ENCODE data around the gene OR52L1. TPM values are rescaled to one million over a fixed set of nuclear protein-coding genes. Genes with fewer than 3 reads are reported as not detected.

Gene OR52L1
- total RNA-seq (1.8 TPM in 1 of 2 replicates, not detected in the other), polyA plus RNA-seq (not detected in 2 replicates)

- H3K4me1 ChIP-seq (ENCODE audit: low read depth) = no peaks in the 10 kb centered on the region
- DNase-seq (ENCODE audit: low read depth in 1 of 2, low spot score in 1 of 2) = no peak
- no peaks in the 10 kb centered on the region for H3K27me3 ChIP-seq
- no peak within 1 kb of the TSS for H3K4me3 ChIP-seq
- TF ChIP-seq CTCF (IDR thresholded peaks at IDR 0.05; ENCODE audit: low read depth, low read length) = no peak
- H3K9me3 ChIP-seq (ENCODE audit: low read depth) = no peaks in the 10 kb centered on the region
- no peak within 1 kb of the TSS for H3K27ac ChIP-seq
- no peaks in the 10 kb centered on the region for H3K36me3 ChIP-seq
These were observed at the start of gene OR52L1 for GRCh38 chr11:5986885-5987284. Gene OR52L1, minus strand, starts transcription at chr11:5986985. Its CDS starts 55 bp downstream, at chr11:5986930.

GRCh38 chr11:6030708-6031405, 44.1 kb upstream of the OR52L1 start, which contains the start of gene OR56A1:
Gene OR56A1, minus strand, starts transcription at chr11:6030758. Its CDS starts 3,066 bp downstream, at chr11:6027692.
- Histone ChIP-seq H3K27me3 (no peaks in the 10 kb centered on the region), H3K9me3 (ENCODE audit: low read depth) (no peaks in the 10 kb centered on the region), H3K36me3 (no peaks in the 10 kb centered on the region), H3K27ac (no peak within 1 kb of the TSS), H3K4me3 (no peak within 1 kb of the TSS), H3K4me1 (ENCODE audit: low read depth) (no peaks in the 10 kb centered on the region)
- DNase-seq (ENCODE audit: low read depth in 1 of 2, low spot score in 1 of 2) = no peak
- no peak for TF ChIP-seq CTCF (IDR thresholded peaks at IDR 0.05; ENCODE audit: low read depth, low read length)

- no peak overlapping the region for H3K4me3 ChIP-seq
- no peak for DNase-seq (ENCODE audit: low read depth in 1 of 2, low spot score in 1 of 2)
- H3K4me1 ChIP-seq (ENCODE audit: low read depth) = peaks cover 2% of the 10 kb centered on the region
- H3K27ac ChIP-seq = no peak overlapping the region
- H3K27me3 ChIP-seq = no peaks in the 10 kb centered on the region
- no peaks in the 10 kb centered on the region for H3K9me3 ChIP-seq (ENCODE audit: low read depth)
- no peak for TF ChIP-seq CTCF (IDR thresholded peaks at IDR 0.05; ENCODE audit: low read depth, low read length)
- no peaks in the 10 kb centered on the region for H3K36me3 ChIP-seq
These were observed 40.7 kb upstream of the OR52L1 start for GRCh38 chr11:6027501-6027900.

GRCh38 chr11:6025056-6025455, 38.3 kb upstream of the OR52L1 start:
- Histone ChIP-seq H3K27me3 (no peaks in the 10 kb centered on the region), H3K27ac (no peak overlapping the region), H3K4me1 (ENCODE audit: low read depth) (peaks cover 2% of the 10 kb centered on the region), H3K36me3 (no peaks in the 10 kb centered on the region), H3K9me3 (ENCODE audit: low read depth) (no peaks in the 10 kb centered on the region), H3K4me3 (no peak overlapping the region)
- no peak for TF ChIP-seq CTCF (IDR thresholded peaks at IDR 0.05; ENCODE audit: low read depth, low read length)
- DNase-seq (ENCODE audit: low read depth in 1 of 2, low spot score in 1 of 2) = no peak

GRCh38 chr11:6022956-6023355, 36.2 kb upstream of the OR52L1 start:
- DNase-seq (ENCODE audit: low read depth in 1 of 2, low spot score in 1 of 2) = peak; percentile 67 to 73

More at GRCh38 chr11:6022956-6023355, 36.2 kb upstream of the OR52L1 start:
- H3K4me1 ChIP-seq (ENCODE audit: low read depth) = peaks cover 2% of the 10 kb centered on the region
- H3K27me3 ChIP-seq = no peaks in the 10 kb centered on the region
- H3K27ac ChIP-seq = no peak overlapping the region
- TF ChIP-seq CTCF (IDR thresholded peaks at IDR 0.05; ENCODE audit: low read depth, low read length) = peak; percentile 58
- no peaks in the 10 kb centered on the region for H3K36me3 ChIP-seq
- H3K9me3 ChIP-seq (ENCODE audit: low read depth) = no peaks in the 10 kb centered on the region
- no peak overlapping the region for H3K4me3 ChIP-seq
